GM12878 (cell line): ENCODE results near the gene PCDHGC5. TPM values are rescaled to one million over a fixed set of nuclear protein-coding genes. Genes with fewer than 3 reads are reported as not detected.

Experiments
- ATAC-seq: fragments of 200-7000 bp; cut with Tn5 transposase; 3 replicates; pipeline ENCODE4 v1.9.1; 2020; ENCODE audit warnings: mild to moderate bottlenecking, moderate library complexity
- BruUV-seq: library from RNA; stranded (reverse); fragments of 400-500 nt; replicated peaks from 2 replicates; lab custom pipeline; 2021; lab: Mats Ljungman, UMichigan
- CTCF ChIA-PET: fragments of 300-600 bp; sonication (Branson Sonifier 250); formaldehyde crosslinking; extraction: SDS; loops from one replicate; lab custom pipeline; 2021; ENCODE audit warnings: inconsistent platforms; lab: Yijun Ruan, JAX
- POLR2A ChIA-PET: fragments of 350-600 bp; formaldehyde crosslinking; extraction: SDS; loops from one replicate; lab custom pipeline; 2021; ENCODE audit warnings: inconsistent platforms; lab: Charles Lee
- RAD21 ChIA-PET: fragments of 300-600 bp; sonication (Branson Sonifier 250); formaldehyde crosslinking; loops from one replicate; lab custom pipeline; 2023; ENCODE audit warnings: antibody characterized with exemption; ENCODE audit not compliant: unreplicated experiment; lab: Charles Lee
- SMC1A ChIA-PET: fragments of 300-600 bp; sonication (Branson Sonifier 250); formaldehyde crosslinking; loops from one replicate; lab custom pipeline; 2023; ENCODE audit not compliant: unreplicated experiment, uncharacterized antibody; lab: Charles Lee
- DNase-seq: peaks from one replicate; pipeline ENCODE4 v3.0.0-alpha.2; 2011; ENCODE audit warnings: low read depth, low spot score
- FAIRE-seq: peaks from 3 replicates; lab custom pipeline; 2011; peaks lifted over from hg19 to GRCh38; lab: Jason Lieb, UNC
- H2AFZ ChIP-seq: 2 replicates; pipeline ENCODE4 v1.6.0; 2011; ENCODE audit warnings: low read depth, low read length, control low read depth; ENCODE audit not compliant: control insufficient read depth
- H3K27ac ChIP-seq: 2 replicates; pipeline ENCODE4 v1.5.1; 2011; ENCODE audit warnings: control low read depth; ENCODE audit not compliant: control insufficient read depth, insufficient read depth
- H3K27me3 ChIP-seq, 2 experiments: replicated peaks in 1 of 2; 2 replicates each; pipeline versions ENCODE4 v1.6.0 to v1.6.1; 2011; ENCODE audit warnings: low read length in 1 of 2; ENCODE audit not compliant: control insufficient read depth in 2 of 2, insufficient read depth in 2 of 2
- H3K36me3 ChIP-seq, 2 experiments: 2 replicates each; pipeline ENCODE4 v1.5.1; 2011; ENCODE audit warnings: low read length in 1 of 2; ENCODE audit not compliant: control insufficient read depth in 2 of 2, insufficient read depth in 2 of 2
- H3K4me1 ChIP-seq: 2 replicates; pipeline ENCODE4 v1.6.1; 2011; ENCODE audit warnings: mild to moderate bottlenecking, low read length, moderate library complexity, mixed read lengths; ENCODE audit not compliant: control insufficient read depth, insufficient read depth
- H3K4me2 ChIP-seq: 2 replicates; pipeline ENCODE4 v1.6.0; 2011; ENCODE audit warnings: control low read depth; ENCODE audit not compliant: control insufficient read depth, insufficient read depth
- H3K4me3 ChIP-seq: fragments of 200-600 bp; sonication (generic); 2 replicates; pipeline ENCODE4 v1.5.1; 2016
- H3K79me2 ChIP-seq: 2 replicates; pipeline ENCODE4 v1.6.0; 2011; ENCODE audit warnings: low read length; ENCODE audit not compliant: control insufficient read depth, insufficient read depth
- H3K9ac ChIP-seq: 2 replicates; pipeline ENCODE4 v1.8.0; 2011; ENCODE audit warnings: low read length, control low read depth, mixed read lengths; ENCODE audit not compliant: control insufficient read depth, insufficient read depth
- H3K9me3 ChIP-seq: replicated peaks from 3 replicates; pipeline ENCODE4 v1.5.1; 2011; ENCODE audit warnings: mild to moderate bottlenecking, low read length; ENCODE audit not compliant: control insufficient read depth, insufficient read depth
- H4K20me1 ChIP-seq: 2 replicates; pipeline ENCODE4 v1.6.0; 2011; ENCODE audit not compliant: control insufficient read depth, insufficient read depth
- BRCA1 ChIP-seq: IDR thresholded peaks from 2 replicates; pipeline ENCODE4 v1.6.1; 2011; ENCODE audit warnings: low read depth, low read length, improper control_type of control experiment
- CBFB ChIP-seq: IDR thresholded peaks from 2 replicates; pipeline ENCODE4 v1.6.1; 2016; ENCODE audit warnings: antibody characterized with exemption, low read depth
- CBX5 ChIP-seq: sonication (generic); IDR thresholded peaks from 2 replicates; pipeline ENCODE4 v1.6.1; 2016; ENCODE audit warnings: low read depth, moderate library complexity, mild to moderate bottlenecking, inconsistent platforms
- FOXM1 ChIP-seq: IDR thresholded peaks from 2 replicates; pipeline ENCODE4 v1.6.1; 2012; ENCODE audit warnings: low read depth, mild to moderate bottlenecking, inconsistent platforms, low read length, moderate library complexity
- IKZF2 ChIP-seq, 2 experiments: fragments of 450-650 bp; IDR thresholded peaks; 2 replicates each; pipeline ENCODE4 v1.6.1; 2017; ENCODE audit warnings: mild to moderate bottlenecking in 2 of 2, moderate library complexity in 2 of 2
- NFXL1 ChIP-seq: fragments of 450-650 bp; IDR thresholded peaks from 2 replicates; pipeline ENCODE4 v1.6.1; 2017; ENCODE audit warnings: antibody characterized with exemption, mild to moderate bottlenecking, borderline replicate concordance
- PAX5 ChIP-seq: IDR thresholded peaks from 2 replicates; pipeline ENCODE4 v1.6.1; 2011; ENCODE audit warnings: low read depth, low read length, borderline replicate concordance
- RBBP5 ChIP-seq: fragments of 200-600 bp; sonication (generic); conservative IDR thresholded peaks from 2 replicates; pipeline ENCODE4 v1.6.1; 2016
- RCOR1 ChIP-seq: conservative IDR thresholded peaks from 2 replicates; pipeline ENCODE4 v1.6.1; 2012; ENCODE audit warnings: low read depth, low read length, improper control_type of control experiment
- RFX5 ChIP-seq: IDR thresholded peaks from 2 replicates; pipeline ENCODE4 v1.6.1; 2011; ENCODE audit warnings: low read depth, low read length, improper control_type of control experiment
- SMARCA5 ChIP-seq: fragments of 450-650 bp; IDR thresholded peaks from 2 replicates; pipeline ENCODE4 v1.6.1; 2017; ENCODE audit warnings: mild to moderate bottlenecking
- SUPT20H ChIP-seq: IDR thresholded peaks from 2 replicates; pipeline ENCODE4 v1.6.1; 2011; ENCODE audit warnings: low read depth, mild to moderate bottlenecking, low read length, moderate library complexity, borderline replicate concordance; ENCODE audit not compliant: control insufficient read depth
- TCF3 ChIP-seq: IDR thresholded peaks from 2 replicates; pipeline ENCODE4 v1.6.1; 2012; ENCODE audit warnings: low read depth, mild to moderate bottlenecking, low read length, borderline replicate concordance; ENCODE audit not compliant: insufficient read depth
- WGBS: methylation state at CpG from one replicate; pipeline ENCODE4 v1.1.6; 2016; ENCODE audit warnings: low lambda C conversion rate; ENCODE audit not compliant: insufficient replicate concordance, insufficient coverage; ENCODE audit errors: missing lambda C conversion rate; 5-methylcytosine and 5-hydroxymethylcytosine counted together
- in situ Hi-C: fragments of 300-500 bp; cut with MboI; formaldehyde crosslinking; loops from 9 replicates; pipeline ENCODE4 v1.14.3; 2018; ENCODE audit warnings: mixed read lengths
- intact Hi-C: fragments of 100-400 bp; cut with micrococcal nuclease; formaldehyde crosslinking; loops from one replicate; pipeline ENCODE4 v1.14.2; 2022; ENCODE audit not compliant: unreplicated experiment
- polyA plus RNA-seq, 11 experiments: library from polyadenylated mRNA; depleted of rRNA in 4 of 11; unstranded in 6 of 11; stranded (reverse) in 5 of 11; fragments of >200 nt; fragmentation: Nextera tagmentation in 4 of 11; fragmentation: Illumina TruSeq in 1 of 11; extraction: Ambion mirVana in 4 of 11; extraction: Trizol in 1 of 11; gene quantifications; 1 replicate in 1 of 11; 2 replicates in 10 of 11; pipeline versions ENCODE4 v1.2.1 to v1.2.3, GENCODE V29; 2011 to 2016; ENCODE audit warnings: inconsistent platforms in 2 of 11, missing spikeins in 2 of 11, low read depth in 1 of 11
- total RNA-seq, 4 experiments: library from RNA; depleted of rRNA in 3 of 4; stranded (reverse); fragments of >200 nt in 3 of 4; fragmentation: Illumina TruSeq in 1 of 4; extraction: Trizol in 1 of 4; gene quantifications; 2 replicates each; pipeline versions ENCODE4 v1.2.1 to v1.2.3, GENCODE V29; 2013 to 2021
- TF ChIP-seq, protein P1 (sequence below): fragments of 450-650 bp; IDR thresholded peaks from 2 replicates; pipeline ENCODE4 v1.6.1; 2017; ENCODE audit warnings: mild to moderate bottlenecking
- TF ChIP-seq, protein P2 (sequence below): IDR thresholded peaks from 2 replicates; pipeline ENCODE4 v1.6.1; 2012; ENCODE audit warnings: low read depth, low read length, improper control_type of control experiment
- TF ChIP-seq, protein P3 (sequence below): fragments of 450-650 bp; IDR thresholded peaks from 2 replicates; pipeline ENCODE4 v1.6.1; 2016; ENCODE audit warnings: mild to moderate bottlenecking
- TF ChIP-seq, protein P4 (sequence below): fragments of 150-350 bp; IDR thresholded peaks from 2 replicates; pipeline ENCODE4 v1.6.1; 2014; ENCODE audit warnings: mild to moderate bottlenecking, low read depth, low read length

PCDHGC5 gene
- total and polyA plus RNA-seq, 10 of the 15 experiments (the other 5 are each of a cell fraction or from before 2014, with no cell fraction given) = 0.05 to 0.87 (median 0.18) TPM; not detected in 2

DNA sequence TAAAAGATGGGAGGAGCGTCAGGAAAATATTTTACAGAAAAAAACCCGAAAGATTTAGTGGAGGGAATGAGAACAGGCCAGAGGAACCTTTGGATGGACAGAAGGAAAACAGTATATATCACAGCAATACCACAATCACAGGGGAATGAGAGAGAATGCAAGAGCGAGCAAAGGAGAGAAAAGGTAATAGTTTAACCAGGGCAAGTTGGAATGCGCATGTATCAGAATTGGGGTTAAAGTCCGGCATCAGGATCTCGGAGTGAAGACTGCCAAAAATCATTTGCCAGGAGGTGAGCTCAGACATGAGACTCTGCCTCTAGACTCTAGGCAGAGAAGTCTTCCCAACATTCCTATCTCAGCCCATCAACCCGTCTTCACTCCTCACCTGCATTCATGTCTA lies 36.8 kb downstream of the PCDHGC5 start:
- H2AFZ ChIP-seq = no peak overlapping the region
- in situ Hi-C loops (loop anchor here (5.0 kb wide), 1 partner anchor 48 kb away; the partner anchor contains the start of gene PCDHGC3), intact Hi-C loops (no loop called here)
- no peak overlapping the region for H3K27ac ChIP-seq
- H3K9me3 ChIP-seq = no peaks in the 10 kb centered on the region
- FAIRE-seq (no peak), DNase-seq (no peak), ATAC-seq (no peak)
- no peaks in the 10 kb centered on the region for H3K79me2 ChIP-seq
- peaks cover 34% of the 10 kb centered on the region for H3K4me1 ChIP-seq
- ChIA-PET POLR2A (no interaction called here), SMC1A (interaction anchor here (0.6 to 13.7 kb wide), 10 partner anchors 14 to 112 kb away, joined by 3 to 176 read pairs (median 6); partner anchors contain the start of genes PCDHGA10, PCDHGA11, PCDHGA12 and PCDHGC3), CTCF (interaction anchor here (0.6 to 11.2 kb wide), 16 partner anchors 8 to 112 kb away, joined by 3 to 194 read pairs (median 16); partner anchors contain the start of genes PCDHGA10, PCDHGA11, PCDHGA12 and PCDHGC3), RAD21 (interaction anchor here (0.7 to 6.2 kb wide), 5 partner anchors 14 to 105 kb away, joined by 4 to 66 read pairs (median 19); partner anchors contain the start of genes PCDHGA11 and PCDHGC3)
- H3K36me3 ChIP-seq = peaks cover 14 to 43% of the 10 kb centered on the region in 2 experiments
- H4K20me1 ChIP-seq = no peaks in the 10 kb centered on the region
- H3K4me3 ChIP-seq = no peak overlapping the region
- no peaks in the 10 kb centered on the region for H3K27me3 ChIP-seq
- no peak overlapping the region for H3K9ac ChIP-seq
- no TSS peak for BruUV-seq
- TF ChIP-seq CBFB = no peak
- TF ChIP-seq, protein P1, sequence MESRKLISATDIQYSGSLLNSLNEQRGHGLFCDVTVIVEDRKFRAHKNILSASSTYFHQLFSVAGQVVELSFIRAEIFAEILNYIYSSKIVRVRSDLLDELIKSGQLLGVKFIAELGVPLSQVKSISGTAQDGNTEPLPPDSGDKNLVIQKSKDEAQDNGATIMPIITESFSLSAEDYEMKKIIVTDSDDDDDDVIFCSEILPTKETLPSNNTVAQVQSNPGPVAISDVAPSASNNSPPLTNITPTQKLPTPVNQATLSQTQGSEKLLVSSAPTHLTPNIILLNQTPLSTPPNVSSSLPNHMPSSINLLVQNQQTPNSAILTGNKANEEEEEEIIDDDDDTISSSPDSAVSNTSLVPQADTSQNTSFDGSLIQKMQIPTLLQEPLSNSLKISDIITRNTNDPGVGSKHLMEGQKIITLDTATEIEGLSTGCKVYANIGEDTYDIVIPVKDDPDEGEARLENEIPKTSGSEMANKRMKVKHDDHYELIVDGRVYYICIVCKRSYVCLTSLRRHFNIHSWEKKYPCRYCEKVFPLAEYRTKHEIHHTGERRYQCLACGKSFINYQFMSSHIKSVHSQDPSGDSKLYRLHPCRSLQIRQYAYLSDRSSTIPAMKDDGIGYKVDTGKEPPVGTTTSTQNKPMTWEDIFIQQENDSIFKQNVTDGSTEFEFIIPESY = no peak
- no peak for TF ChIP-seq FOXM1
- TF ChIP-seq NFXL1 = no peak
- TF ChIP-seq SUPT20H = no peak
- TF ChIP-seq RCOR1 = no peak
- no peak for TF ChIP-seq IKZF2 (IDR thresholded peaks at IDR 0.05)
- TF ChIP-seq, protein P2, sequence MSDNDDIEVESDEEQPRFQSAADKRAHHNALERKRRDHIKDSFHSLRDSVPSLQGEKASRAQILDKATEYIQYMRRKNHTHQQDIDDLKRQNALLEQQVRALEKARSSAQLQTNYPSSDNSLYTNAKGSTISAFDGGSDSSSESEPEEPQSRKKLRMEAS = no peak
- TF ChIP-seq TCF3 = no peak
- no peak for TF ChIP-seq PAX5
- TF ChIP-seq BRCA1 = no peak
- no peak for TF ChIP-seq RBBP5
- TF ChIP-seq, protein P3, sequence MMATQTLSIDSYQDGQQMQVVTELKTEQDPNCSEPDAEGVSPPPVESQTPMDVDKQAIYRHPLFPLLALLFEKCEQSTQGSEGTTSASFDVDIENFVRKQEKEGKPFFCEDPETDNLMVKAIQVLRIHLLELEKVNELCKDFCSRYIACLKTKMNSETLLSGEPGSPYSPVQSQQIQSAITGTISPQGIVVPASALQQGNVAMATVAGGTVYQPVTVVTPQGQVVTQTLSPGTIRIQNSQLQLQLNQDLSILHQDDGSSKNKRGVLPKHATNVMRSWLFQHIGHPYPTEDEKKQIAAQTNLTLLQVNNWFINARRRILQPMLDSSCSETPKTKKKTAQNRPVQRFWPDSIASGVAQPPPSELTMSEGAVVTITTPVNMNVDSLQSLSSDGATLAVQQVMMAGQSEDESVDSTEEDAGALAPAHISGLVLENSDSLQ = no peak
- TF ChIP-seq RFX5 = no peak
- TF ChIP-seq SMARCA5 = no peak
- no peak for TF ChIP-seq CBX5
- TF ChIP-seq, protein P4, sequence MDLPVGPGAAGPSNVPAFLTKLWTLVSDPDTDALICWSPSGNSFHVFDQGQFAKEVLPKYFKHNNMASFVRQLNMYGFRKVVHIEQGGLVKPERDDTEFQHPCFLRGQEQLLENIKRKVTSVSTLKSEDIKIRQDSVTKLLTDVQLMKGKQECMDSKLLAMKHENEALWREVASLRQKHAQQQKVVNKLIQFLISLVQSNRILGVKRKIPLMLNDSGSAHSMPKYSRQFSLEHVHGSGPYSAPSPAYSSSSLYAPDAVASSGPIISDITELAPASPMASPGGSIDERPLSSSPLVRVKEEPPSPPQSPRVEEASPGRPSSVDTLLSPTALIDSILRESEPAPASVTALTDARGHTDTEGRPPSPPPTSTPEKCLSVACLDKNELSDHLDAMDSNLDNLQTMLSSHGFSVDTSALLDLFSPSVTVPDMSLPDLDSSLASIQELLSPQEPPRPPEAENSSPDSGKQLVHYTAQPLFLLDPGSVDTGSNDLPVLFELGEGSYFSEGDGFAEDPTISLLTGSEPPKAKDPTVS = no peak
- no peak overlapping the region for H3K4me2 ChIP-seq
- WGBS = 87% methylated on average over 7 of the region's 7 CpGs
